HG03025 (cell line): ENCODE results near the gene ELOVL4.

Experiments
- ATAC-seq: cut with Tn5 transposase; IDR thresholded peaks from one replicate; pipeline ENCODE4 v1.9.1; 2021; ENCODE audit warnings: mild to moderate bottlenecking, moderate library complexity; ENCODE audit not compliant: unreplicated experiment, low FRiP score

Gene ELOVL4

DNA sequence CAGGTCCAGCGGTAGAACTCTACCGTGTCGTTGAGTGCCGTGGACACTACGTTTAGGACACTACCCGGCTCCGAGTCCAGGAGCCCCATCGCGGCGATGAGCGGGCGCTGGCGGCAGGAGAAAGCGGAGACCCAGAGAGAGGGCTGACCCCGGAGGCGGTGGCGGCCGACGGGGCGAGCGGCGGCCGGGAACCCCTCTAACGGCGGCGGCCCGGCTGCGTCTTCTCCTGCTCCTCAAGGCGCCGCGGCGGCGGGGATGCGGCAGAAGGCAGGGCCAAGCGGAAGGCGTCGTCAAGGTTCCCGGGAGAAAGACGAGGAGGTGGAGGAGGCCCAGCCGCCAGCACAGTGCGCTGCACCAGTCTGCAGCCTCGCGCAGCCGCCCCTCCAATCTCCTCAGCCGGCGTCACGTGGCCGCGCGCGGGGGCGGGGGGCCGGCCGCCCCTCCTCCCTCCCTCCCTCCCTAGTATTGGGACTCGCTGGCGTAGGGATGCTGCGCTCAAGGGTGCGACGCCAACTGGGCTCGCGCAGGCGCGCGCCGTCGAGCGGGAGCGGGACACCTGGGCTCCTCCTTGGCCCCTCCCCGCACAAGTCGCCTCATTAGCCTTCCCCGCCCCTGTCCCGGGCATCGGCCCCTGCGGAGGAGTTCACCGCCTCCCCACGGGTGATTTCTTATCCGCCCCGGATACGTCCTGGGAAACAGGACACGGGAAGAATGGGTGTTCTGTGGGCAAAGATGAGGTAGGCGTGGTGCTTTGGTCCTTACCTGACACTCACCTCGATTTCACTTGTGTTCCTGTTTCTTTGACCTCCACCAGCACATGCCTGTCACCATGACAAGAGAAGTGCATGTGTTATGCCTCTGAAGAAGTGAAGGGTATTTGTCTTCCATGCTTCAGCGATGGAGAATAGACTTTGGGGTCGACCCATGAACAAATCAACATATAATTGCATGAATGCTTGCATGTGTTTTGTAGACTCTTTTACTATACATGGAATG is at the start of gene ELOVL4:
TSS of gene ELOVL4 (minus strand) at position 363 of the 996 bp plus-strand sequence. CDS start at position 89, 274 bp downstream.
- peak; percentile 42 for ATAC-seq

DNA sequence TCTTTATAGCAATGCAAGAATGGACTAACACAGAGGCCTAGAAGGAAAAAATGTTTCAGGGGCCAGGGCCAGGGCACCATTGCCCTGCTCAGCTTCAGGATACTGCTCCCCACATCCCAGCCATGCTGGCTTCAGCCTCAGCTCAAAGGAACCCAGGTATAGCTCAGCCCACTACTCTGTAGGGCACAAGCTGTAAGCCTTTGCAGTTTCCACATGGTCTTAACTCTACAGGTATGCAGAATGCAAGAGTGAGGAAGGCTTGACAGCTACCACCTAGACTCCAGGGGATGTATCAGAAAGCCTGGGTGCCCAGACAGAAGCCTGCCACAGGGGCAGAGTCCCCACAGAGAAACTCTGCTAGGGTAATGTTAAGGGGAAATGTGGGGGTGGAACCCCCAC is 46.6 kb upstream of the ELOVL4 start:
- ATAC-seq: no peak

DNA sequence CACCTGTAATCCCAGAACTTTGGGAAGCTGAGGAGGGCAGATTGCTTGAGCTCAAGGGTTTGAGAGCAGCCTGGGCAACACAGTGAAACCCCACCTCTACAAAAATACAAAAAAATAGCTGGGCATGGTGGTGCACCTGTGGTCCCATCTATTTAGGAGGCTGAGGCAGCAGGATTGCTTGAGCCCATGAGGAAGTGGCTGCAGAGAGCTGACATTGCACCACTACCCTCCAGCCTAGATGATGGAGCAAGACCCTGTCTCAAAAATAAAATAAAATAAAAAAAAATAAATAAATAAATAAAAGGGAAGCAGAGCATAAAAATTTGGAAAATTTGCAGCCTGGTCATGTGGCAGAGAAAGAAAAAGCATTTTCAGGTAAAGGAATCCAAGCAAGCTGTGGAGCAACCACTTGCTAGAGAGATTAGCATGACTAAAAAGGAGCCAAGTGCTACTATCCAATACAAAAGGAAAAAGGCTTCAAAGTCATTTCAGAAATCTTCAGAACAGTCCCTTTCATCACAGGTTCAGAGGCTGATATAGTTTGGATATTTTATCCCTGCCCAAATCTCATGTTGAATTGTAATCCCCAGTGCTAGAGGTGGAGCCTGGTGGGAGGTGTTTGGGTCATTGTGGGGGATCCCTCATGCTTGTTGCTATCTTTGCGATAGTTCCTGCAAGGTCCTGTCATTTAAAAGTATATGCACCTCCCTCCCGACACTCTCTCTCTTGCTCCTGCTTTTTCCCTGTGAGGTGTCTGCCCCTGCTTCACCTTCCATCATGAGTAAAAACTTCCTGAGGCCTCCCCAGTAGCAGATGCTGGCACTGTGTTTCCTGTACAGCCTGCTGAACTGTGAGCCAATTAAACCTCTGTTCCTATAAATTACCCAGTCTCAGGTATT is 45.9 kb upstream of the ELOVL4 start:
- no peak for ATAC-seq

DNA sequence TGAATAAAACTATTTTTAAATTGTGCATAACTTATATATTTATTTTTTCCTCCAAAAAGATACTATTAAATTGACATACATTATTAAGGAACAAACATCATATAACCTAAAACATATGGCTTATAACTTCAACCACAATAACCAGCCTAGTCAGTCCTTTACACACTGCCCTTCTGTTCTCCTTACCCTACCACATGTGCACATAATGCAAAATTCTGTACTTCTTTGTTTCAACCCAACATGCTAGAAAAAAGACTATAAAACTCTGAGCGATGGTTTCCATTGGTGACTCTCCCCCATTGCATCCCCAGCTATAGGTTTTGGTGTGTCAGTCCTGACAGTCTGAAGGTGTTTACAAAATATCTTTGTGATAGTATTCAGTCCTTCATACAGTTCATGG is 42.3 kb upstream of the ELOVL4 start:
- no peak for ATAC-seq

DNA sequence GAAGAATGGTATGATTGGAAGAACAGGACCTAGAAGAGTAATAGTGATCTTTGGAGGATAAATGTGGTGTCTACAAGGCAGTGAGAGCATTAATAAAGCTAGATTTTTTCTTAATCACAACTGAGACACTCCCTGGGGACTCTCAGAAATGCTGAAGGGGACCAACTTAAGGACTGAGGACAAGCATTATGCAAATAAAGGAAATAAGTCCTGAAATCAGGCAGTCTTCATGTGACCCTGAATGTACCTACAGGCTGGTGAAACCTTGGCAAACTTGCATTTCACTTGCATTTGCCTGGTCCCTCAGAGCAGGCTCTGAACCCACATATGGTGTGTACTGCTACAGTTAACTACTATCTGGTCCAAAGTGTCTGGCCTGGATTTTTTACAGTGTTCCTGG is 37.8 kb upstream of the ELOVL4 start:
- no peak for ATAC-seq

DNA sequence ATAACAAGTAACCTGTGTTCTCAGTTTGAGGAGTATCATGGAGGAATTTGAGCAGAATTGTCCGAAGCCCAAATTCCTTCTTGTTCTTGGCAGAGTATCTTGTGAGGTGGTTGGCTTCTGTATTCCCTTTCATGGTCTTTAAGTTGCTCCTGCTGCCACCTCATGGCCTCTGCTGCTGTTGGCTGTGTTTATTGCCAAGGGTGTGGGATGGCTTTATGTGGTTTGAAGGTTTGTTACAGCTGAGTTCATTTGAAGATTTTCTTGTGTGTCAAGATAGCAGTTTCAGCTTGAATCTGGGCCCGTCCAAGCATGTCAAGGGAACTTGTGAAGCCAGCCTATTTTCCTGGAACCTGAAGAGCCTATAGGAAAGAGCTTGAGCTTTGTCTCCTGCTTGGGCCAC is 36.9 kb upstream of the ELOVL4 start:
- no peak for ATAC-seq

DNA sequence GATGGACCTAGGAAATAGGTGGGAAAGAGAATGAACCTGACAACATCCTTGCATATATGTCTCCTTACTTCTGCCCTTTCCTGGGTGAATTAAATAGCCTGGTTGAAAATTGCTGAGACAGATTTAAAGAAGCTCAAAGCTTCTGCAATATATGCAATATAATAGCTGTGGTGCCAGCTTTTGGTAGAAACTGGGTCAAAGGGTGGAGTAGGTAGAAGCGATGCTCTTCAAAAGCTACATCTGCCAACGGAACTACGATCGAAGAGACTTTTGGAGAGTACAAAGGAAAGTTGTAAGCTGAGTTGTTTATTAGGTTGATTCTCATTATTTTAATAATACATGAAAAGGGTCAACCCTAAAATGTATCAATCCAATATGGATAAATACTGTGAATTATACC is 34.3 kb upstream of the ELOVL4 start:
- no peak for ATAC-seq

DNA sequence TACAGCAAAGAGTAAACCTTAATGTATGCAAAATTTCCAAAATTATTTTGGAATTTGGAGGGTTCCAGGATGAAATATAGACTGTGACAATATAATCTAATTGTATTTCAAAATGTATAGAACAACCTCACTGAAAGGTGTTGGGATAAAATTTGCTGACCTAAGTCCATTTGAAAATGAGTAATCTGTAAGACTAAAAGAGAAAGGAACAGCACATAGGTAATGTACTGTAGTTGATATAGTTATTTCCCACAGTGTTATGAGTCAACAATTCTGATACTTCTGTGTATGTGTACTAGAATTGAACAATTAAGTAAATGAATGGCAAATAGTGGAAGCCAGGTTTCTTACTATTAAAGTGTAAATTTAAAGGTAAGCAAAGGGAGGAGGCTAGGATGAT is 23.8 kb upstream of the ELOVL4 start:
- ATAC-seq: no peak

DNA sequence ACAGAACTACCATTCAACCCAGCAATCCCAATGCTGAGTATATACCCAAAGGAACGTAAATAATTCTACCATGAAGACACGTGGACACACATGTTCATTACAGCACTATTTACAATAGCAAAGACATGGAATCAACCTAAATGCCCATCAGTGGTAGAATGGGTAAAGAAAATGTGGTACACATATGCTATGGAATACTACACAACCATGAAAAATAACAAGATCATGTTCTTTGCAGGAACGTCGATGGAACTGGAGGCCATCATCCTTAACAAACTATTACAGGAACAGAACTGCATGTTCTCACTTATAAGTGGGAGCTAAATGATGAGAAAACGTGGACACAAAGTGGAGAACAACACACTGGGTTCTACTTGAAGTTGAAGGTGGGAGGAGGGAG is 22.4 kb upstream of the ELOVL4 start:
- ATAC-seq: no peak

DNA sequence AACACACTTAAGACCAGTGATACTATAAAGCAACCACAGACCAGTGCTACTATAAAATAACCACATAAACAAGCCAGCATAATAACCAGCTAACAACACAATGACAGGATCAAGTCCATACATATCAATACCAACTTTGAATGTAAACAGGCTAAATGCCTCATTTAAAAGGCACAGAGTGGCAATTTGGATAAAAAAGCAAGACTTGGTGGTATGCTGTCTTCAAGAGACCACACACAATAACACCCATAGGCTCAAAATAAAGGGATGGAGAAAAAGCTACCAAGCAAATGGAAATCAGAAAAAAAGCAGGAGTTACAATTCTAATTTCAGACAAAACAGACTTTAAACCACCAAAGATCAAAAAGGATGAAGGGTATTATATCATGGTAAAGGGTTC is 19.8 kb upstream of the ELOVL4 start:
- ATAC-seq: no peak

DNA sequence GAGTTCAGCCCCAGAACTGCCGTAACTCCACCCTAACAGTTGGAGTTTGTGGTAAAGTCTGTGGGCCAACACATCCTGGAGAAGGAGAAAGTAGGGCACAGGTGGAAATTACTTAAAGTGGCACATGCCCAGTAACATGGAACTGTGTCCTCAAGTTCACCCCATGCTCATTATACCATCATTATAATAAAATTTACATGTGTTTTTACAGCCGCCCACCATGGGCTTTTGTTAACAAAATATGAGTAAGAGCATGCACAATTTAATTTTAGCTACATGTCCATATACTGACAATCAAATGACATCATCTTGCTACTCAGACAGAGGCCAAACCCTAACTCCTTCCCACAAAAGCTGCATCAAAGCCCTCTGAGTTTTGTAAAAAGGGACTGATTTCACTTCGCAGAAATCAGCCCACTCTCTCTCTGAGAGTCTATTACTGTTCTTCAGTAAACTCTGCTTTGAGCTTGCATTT is 17.3 kb upstream of the ELOVL4 start:
- ATAC-seq: no peak

DNA sequence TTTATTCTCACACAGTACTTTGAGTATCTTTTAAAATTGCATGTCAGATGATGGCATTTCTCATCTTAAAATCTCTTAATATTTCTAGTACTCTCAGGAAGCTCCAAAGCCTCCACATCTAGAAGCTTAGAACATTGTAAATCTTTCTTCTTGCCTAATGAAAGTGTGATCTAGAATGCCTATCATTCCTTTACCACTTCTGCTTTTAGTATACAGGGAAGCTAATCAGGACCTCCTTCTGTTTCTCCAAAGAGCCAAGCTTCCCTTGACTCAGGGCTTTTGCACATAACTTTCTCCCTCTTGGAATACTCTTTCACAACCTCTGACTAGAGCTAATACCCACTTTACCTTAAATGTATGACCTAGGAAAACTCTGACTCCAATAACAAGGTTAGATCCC is 7.5 kb upstream of the ELOVL4 start:
- no peak for ATAC-seq

DNA sequence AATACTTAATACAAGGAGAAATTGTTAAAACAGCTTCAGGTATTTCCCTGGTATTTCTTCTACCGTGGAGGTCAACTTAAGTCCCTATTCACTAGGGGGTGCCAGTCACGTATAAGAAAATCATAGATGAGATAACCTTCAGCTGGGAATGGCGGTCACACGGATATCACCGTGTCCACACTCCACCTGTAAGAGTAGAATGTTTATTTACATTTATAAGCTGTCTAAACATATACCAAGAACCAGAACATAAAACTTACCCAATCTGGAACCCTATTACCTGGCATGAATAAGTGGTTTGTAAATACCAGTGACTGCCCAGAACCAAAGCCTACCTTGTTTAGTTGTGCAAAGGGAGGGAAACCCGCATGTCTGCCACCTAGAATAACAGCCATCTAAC is 1.9 kb upstream of the ELOVL4 start:
- ATAC-seq: peak; percentile 62

DNA sequence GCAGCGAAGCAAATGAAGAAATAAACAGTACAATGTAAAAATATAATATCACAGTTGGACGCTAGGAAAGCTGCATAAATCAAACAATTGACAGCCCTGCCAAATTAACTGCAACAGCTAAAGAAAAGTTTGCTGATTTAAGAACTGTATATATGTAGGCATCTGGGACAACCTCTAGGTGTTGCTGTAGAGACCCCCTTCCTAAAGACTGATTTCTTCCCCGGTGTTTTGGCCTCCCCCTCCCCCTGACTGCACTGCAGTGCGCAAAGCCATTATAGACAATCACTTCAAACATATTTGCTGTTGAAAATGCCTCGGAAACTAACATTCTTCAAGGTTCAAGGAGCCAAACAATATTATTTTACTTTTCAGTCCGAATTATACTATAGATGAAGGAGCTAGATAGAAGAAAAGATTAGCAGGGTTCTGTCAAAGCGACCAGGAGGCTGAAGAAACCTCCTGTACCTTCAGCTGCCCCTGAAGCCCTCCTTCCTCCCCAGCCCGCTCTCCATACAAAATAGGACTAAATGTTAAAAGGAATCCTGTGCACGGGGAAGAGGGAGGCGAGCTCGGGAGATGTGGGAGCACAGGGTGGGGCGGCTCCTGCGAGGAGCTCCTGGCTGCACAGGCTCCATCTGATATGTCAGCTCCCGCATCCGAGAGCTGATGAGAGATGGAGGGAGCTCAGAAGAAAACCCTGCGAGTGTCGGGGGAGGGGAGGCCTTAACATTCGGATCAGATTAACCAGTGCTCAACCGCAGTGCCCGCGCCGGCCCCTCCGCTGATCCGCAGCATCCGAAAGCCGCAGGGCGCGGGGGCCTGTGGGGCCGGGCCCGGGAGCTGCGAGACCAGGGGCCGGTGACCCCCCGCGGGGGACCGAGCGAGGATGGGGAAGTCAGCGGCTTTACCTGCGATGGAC is 822 bp downstream of the ELOVL4 start:
- peak; percentile 13 for ATAC-seq

DNA sequence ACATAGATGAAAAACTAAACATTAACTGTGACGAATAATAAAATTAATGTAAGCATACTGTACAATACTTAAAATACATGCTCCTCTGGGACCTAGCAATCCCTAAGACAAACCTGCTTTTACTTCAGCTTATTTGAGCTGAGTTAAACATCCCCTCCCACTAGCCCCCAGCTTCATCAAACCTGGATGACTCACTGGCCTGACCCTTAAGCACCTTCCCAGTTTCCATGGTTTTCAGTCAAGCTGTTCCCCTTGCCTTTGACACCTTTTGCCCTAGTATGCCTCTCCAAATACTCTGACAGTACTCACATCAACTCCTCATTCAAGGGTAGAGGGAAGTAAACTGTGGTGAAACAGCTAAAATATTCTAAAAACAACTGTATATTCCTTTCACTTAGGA is 4.2 kb downstream of the ELOVL4 start:
- no peak for ATAC-seq

DNA sequence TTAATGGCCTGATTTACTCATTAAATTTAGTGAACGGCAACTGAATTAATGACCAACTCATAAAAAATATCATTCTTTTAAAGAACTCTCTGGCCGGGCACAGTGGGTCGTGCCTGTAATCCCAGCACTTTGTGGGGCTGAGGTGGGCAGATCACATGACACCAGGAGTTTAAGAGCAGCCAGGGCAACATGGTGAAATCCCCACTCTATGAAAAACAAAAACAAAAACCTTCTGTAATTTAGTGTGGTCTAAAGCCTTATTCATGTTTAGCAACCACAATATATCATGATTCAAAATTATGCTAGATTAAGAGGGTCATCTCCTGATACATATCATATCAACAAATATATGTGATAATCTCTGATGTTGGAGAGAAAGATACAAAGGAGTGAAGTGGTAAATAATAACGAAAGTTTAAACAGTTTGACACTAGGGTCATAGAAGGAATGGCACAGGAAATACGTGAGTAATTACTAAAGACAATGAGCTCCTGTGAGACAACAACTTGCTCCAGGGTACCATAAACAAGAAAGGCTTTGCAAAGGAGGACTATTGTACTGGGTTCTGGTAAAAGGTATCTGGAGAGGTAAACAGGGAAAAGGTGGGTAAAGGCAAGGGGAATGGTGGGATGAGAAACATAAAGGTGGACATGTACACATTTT is 5.7 kb downstream of the ELOVL4 start:
- ATAC-seq: no peak

DNA sequence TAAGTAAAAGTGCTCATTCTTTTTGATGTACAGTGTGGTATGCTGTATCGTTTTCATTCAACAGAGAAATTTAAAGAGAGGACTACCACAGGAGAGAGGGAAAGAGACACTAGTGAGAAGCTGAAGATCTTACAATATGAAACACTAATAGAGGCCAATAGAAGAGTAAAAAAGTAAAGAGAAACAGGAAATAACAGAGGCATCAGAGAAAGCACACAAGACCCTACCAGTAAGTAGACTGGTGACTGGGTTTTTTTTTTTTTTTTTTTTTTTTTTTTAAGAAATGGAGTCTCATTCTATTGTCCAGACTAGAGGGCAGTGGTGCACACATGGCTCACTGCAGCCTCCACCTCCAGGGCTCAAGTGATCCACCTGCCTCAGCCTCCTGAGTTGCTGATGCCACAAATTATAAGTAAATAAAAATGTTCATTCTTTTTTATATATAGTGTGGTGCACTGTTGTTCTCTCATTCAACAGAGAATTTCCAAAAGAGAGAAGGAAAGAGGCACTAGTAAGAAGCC is 18.8 kb downstream of the ELOVL4 start:
- ATAC-seq: no peak

DNA sequence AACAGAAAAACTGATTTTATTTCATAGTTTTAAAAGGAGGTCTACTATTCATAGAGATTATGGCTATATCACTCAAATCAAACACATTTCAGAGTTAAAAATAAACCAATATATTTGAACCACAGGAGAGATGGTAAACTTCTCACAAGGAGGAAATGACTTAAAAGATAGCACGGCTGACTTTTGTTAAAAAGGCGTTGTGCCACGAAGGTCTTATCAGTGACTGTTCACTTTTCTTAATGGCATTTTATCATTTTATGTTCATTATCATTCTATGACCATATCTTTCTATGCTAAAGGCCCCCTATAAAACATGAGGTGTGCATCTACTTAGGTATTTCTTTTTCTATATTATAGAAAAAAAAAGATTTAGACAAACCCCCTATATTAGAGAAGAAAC is 19.6 kb downstream of the ELOVL4 start:
- ATAC-seq: no peak

DNA sequence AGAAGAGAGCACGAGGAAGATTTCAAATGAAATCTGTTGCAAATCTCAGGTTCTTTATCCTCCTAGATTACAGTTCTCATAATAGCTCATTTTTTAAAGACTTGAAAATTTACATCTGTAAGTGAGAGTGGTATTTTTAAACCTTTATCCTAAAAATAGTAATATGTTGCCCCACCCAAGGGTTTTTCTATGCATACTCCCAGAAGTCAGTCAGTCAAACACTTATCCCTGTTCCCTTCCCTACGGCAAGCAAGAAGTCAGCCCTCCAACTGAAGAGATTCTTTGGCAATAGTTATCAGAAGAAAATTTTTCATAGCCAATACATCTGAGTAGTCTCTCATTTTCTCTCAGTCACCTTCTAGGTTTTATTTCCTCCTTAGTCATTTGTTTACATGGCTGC is 24.1 kb downstream of the ELOVL4 start:
- no peak for ATAC-seq
